ENCODE results near the gene FOLR2. TPM values are rescaled to one million over a fixed set of nuclear protein-coding genes. Genes with fewer than 3 reads are reported as not detected.
A peak's percentile ranks its signal among the peaks of the same experiment; 100 is the strongest.
"Not testable (repeated sequence)": the region's sequence is repeated elsewhere in the genome, so short reads cannot be mapped to it uniquely, and the experiment has no call there.

Gene FOLR2
- polyA plus RNA-seq, 1 donor (not counting 4 experiments of a cell fraction or from before 2014, with no cell fraction given): not detected

GRCh38 chr11:72179804-72180396 is 36.7 kb upstream of the FOLR2 start:
- no peak for TF ChIP-seq CTCF (optimal IDR thresholded peaks at IDR 0.05 in 1 of 3, IDR thresholded peaks at IDR 0.05 in 1 of 3, conservative IDR thresholded peaks at IDR 0.05 in 1 of 3; ENCODE audit: extremely low read depth in 1 of 3, insufficient read depth in 2 of 3, low read length in 3 of 3)
- no peak for TF ChIP-seq EZH2 (IDR thresholded peaks at IDR 0.05; ENCODE audit: low read length)

GRCh38 chr11:72180892-72181552 is 35.6 kb upstream of the FOLR2 start:
- DNase-seq (ENCODE audit: low read depth, low spot score) (peak; percentile 57), FAIRE-seq (peak; percentile 100)
- H3K9me1 ChIP-seq (ENCODE audit: control insufficient read depth, extremely low read depth, insufficient read depth, low read length); H3K79me2 ChIP-seq (ENCODE audit: control insufficient read depth, insufficient read depth, low read length); H3K9me3 ChIP-seq (ENCODE audit: control insufficient read depth, low read depth, low read length); H3K36me3 ChIP-seq (ENCODE audit: control insufficient read depth in 2 of 2, extremely low read depth in 1 of 2, insufficient read depth in 2 of 2, low read length in 2 of 2); H4K20me1 ChIP-seq (ENCODE audit: control insufficient read depth, extremely low read depth, insufficient read depth, low read length); H3K27me3 ChIP-seq (ENCODE audit: control insufficient read depth, extremely low read depth, insufficient read depth, low read length); dilution Hi-C loops (cut with MboI; ENCODE audit: extremely low pct_ligation_motif_present, low sequenced_read_pairs): not testable (repeated sequence)
- Histone ChIP-seq H3K9ac (ENCODE audit: control insufficient read depth, extremely low read depth, insufficient read depth, low read length) (peak overlapping the region; percentile 41), H2AFZ (ENCODE audit: control insufficient read depth, low read length) (peak overlapping the region; percentile 59), H3K4me1 (ENCODE audit: control insufficient read depth, extremely low read depth, insufficient read depth, low read length) (peaks cover 25% of the 10 kb centered on the region), H3K4me2 (ENCODE audit: control insufficient read depth, extremely low read depth, insufficient read depth, low read depth, low read length) (peak overlapping the region; percentile 65), H3K4me3 (ENCODE audit: control insufficient read depth in 2 of 3, extremely low read depth in 1 of 3, insufficient read depth in 2 of 3, low read depth in 1 of 3, low read length in 3 of 3) (peak overlapping the region in 1 of 3 experiments; percentile 51), H3K27ac (ENCODE audit: control insufficient read depth, insufficient read depth, low read length) (peak overlapping the region; percentile 44)

More at GRCh38 chr11:72179804-72180396, 36.7 kb upstream of the FOLR2 start:
- Histone ChIP-seq H3K9me1 (ENCODE audit: control insufficient read depth, extremely low read depth, insufficient read depth, low read length) (no peaks in the 10 kb centered on the region), H3K9me3 (ENCODE audit: control insufficient read depth, low read depth, low read length) (no peaks in the 10 kb centered on the region), H3K4me3 (ENCODE audit: control insufficient read depth in 2 of 3, extremely low read depth in 1 of 3, insufficient read depth in 2 of 3, low read depth in 1 of 3, low read length in 3 of 3) (no peak overlapping the region), H4K20me1 (ENCODE audit: control insufficient read depth, extremely low read depth, insufficient read depth, low read length) (no peaks in the 10 kb centered on the region), H3K79me2 (ENCODE audit: control insufficient read depth, insufficient read depth, low read length) (no peaks in the 10 kb centered on the region), H3K27me3 (ENCODE audit: control insufficient read depth, extremely low read depth, insufficient read depth, low read length) (no peaks in the 10 kb centered on the region), H3K27ac (ENCODE audit: control insufficient read depth, insufficient read depth, low read length) (no peak overlapping the region), H2AFZ (ENCODE audit: control insufficient read depth, low read length) (no peak overlapping the region), H3K36me3 (ENCODE audit: control insufficient read depth in 2 of 2, extremely low read depth in 1 of 2, insufficient read depth in 2 of 2, low read length in 2 of 2) (no peaks in the 10 kb centered on the region), H3K4me1 (ENCODE audit: control insufficient read depth, extremely low read depth, insufficient read depth, low read length) (peaks cover 27% of the 10 kb centered on the region), H3K4me2 (ENCODE audit: control insufficient read depth, extremely low read depth, insufficient read depth, low read depth, low read length) (peak overlapping the region; percentile 65), H3K9ac (ENCODE audit: control insufficient read depth, extremely low read depth, insufficient read depth, low read length) (no peak overlapping the region)
- DNase-seq (ENCODE audit: low read depth, low spot score) (no peak), FAIRE-seq (no peak)
- dilution Hi-C loops (cut with MboI; ENCODE audit: extremely low pct_ligation_motif_present, low sequenced_read_pairs): no loop called here

All from keratinocyte (primary cell).